Right forelimb (tissue), 1 donor: ENCODE measurements around the gene ZC3H7A.
A peak's percentile ranks its signal among the peaks of the same experiment; 100 is the strongest.
"Not testable (repeated sequence)": the region's sequence is repeated elsewhere in the genome, so short reads cannot be mapped to it uniquely, and the experiment has no call there.

Experiments used
- DNase-seq: peaks from one replicate; pipeline ENCODE4 v3.0.0-alpha.2; 2018

The ZC3H7A gene

DNA sequence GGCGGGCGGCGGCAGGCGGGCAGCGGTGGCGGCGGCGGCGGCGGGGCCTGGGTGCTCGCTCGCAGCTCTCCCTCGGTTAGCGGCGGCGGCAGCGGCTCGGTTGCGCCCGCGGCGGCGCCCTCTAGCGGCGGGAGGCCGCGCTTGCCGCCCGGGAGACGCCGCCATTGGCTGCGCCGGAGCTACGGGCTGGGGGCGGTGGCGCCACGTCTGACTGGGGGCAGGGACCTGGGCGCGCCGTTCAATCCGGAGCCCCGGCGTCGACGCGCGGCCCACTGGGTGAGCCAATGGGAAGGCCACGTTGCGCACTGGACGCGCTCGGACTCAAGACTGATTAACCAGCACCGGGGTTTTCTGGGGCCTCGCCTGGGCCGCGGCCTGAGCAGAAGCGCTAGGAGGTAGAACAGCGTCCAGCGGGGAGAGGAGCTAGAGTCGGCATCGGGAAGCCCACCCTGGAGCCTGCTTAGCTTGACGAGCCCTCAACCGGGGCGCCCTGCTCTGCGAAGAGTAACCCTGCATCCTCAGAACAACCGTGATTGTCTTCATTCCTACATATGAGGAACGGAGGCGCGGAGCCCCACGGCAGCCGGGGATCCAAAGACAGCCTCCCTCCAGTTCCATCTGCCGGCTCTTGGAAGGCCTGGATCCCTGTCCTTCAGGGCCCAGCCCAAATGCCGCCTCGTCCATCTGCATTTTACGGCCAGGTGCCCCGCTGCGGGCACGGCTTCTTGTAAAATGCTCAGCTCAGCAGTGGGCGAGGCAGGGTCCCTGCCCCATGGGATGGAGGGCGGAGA, at the start of gene ZC3H7A:
Gene ZC3H7A (minus strand): TSS at position 93 of the 791 bp plus-strand sequence. CDS start 14,904 bp downstream, outside the sequence.
- peak; percentile 98 for DNase-seq

DNA sequence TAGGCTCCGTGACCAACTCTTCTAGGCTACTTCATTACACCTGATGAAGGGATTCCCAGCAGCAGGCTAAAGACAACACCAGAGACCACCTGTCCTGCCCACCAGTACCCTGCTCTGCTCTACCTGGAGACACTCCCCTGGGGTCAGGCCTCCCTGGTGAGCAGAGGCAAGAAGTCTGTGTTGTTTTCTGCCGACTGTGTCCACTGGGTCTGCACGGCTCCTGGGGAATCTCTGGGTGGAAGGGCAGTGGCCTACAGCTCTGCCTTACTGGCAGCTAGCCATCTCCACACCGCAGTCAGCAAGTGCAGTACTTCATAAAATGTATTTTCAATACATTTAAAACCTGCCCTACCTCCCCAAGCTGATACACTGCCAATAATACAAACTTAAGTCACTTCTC, 47.4 kb upstream of the ZC3H7A start:
- no peak for DNase-seq

DNA sequence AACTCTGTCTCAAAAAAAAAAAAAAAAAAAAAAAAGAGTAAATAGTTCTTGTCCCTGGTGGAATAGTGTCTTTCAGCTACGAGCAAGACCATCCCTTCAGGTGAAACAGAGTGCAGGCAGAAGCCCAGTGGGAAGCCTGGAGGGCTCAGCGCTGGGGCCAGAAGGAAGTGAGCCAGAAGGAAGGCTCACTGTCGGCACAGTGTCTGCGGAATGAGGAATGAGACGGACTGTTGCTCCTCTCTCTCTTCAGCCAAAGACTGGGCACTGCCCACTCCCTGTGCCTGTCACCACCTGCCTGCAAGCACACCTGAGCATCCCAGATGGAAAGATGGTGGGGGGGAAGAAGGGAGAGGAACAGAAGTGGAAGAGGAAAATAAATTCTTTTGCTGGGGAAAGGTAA, 46.8 kb upstream of the ZC3H7A start:
- DNase-seq = no peak

DNA sequence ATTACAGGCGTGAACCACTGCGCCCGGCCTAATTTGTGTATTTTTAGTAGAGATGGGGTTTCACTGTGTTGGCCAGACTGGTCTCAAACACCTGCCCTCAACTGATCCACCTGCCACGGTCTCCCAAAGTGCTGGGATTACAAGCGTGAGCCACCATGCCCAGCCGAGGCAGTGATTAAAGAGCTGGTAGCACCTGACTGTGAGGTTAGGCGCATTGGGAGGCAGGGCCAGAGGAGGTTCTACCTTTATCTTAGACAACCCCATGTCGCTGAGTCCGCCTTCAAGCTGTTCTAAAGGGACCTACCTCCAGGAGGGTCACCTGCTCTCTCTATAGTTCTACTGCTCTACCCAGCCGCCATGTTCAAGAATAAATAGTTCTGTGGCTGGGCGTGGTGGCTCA, 46.1 kb upstream of the ZC3H7A start:
- DNase-seq = no peak

- DNase-seq = no peak
These were observed 44.0 kb upstream of the ZC3H7A start for GRCh38 chr16:11841026-11841425.

DNA sequence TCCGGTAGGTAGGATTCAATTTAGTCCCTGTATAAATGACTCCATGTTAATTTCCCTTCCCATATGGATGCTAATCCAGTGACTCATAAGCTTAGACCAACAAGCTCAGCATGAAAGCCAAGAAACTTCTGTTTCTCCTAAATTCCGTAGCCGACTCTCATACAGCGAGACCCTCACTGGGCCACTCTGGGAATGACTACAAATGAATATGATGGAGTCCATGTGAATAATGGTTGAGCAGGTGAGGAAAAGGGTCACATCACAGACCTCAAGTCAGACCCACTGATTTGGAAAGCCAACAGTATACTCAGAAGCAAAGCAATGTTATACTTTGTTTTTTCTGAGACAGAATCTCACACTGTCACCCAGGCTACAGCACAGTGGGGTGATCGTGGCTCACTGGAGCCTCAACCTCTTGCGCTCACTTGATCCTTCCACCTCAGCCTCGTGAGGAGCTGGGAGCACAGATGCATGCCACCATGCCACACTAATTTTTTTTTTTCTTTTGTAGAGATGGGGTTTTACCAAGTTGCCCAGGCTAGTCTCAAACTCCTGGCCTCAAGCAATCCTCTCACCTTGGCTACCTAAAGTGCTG, 39.7 kb upstream of the ZC3H7A start:
- no peak for DNase-seq

DNA sequence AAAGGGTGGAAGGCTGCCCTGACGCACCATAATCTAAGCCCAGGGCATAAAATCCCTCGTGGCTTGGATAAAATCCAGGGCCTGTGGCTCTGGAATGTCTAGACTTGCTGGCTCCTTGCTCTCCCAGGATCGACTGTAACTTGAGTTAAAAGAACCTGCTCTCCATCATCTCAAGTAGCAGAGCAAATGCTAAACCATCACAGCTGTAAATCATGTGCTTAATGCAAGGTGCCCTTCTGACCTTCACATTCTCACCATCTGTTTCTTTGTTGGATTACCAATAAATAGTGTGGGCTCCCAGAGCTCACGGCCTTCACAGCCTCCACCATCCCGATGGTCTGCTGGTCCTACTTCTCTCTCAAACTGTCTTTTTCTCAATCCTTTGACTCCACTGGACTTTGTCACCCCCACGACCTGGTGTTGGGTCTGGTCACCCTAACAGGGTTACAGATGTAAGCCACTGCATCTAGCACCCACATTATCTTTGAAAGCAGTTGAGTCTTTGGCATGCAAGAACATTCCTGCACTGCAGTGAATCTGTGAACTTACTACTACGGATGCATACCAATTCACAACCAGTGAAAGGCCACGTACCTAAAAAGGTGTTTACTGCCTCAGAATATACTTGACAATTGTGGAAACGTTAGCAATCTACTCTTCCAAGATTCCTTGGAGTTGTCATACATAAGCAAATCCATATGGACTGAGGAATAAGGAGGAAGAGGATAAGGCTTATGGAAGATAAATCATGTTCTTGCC, 39.0 kb upstream of the ZC3H7A start:
- no peak for DNase-seq

GRCh38 chr16:11835309-11835708, 38.3 kb upstream of the ZC3H7A start:
- no peak for DNase-seq

DNA sequence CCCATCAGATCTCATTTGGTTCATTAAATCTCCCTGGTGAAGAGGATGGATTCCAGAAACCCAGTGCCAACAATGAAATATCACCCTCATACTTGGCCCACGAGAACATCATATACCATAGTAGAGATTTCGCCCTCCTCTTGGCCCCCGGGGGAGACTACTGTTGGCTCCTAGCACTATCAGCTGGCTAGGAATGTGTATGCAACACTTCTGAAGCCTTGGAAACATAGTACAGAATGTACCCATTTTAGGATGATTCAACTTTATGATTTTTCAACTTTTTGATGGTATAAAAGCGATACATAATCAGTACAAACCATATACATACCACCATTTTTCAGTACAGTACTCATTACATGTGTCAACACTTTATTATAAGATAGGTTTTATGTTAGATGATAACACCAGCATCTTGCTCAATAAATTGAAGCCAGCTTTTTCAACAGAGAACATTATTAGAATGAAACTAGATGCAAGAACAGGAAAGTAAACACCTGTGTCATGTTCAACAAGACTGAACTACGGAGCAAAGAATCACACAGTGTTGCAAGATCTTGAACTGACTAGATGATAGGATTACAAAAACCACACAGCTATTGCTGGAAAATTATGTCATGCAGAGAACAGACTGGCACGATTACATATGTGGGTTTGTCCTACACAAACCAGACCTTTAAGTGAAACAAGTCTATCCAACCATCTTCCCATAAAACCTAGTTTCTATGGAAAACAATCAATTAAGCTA, 37.1 kb upstream of the ZC3H7A start:
- DNase-seq = no peak

- no peak for DNase-seq
These were observed 31.6 kb upstream of the ZC3H7A start for GRCh38 chr16:11828696-11829095.

DNA sequence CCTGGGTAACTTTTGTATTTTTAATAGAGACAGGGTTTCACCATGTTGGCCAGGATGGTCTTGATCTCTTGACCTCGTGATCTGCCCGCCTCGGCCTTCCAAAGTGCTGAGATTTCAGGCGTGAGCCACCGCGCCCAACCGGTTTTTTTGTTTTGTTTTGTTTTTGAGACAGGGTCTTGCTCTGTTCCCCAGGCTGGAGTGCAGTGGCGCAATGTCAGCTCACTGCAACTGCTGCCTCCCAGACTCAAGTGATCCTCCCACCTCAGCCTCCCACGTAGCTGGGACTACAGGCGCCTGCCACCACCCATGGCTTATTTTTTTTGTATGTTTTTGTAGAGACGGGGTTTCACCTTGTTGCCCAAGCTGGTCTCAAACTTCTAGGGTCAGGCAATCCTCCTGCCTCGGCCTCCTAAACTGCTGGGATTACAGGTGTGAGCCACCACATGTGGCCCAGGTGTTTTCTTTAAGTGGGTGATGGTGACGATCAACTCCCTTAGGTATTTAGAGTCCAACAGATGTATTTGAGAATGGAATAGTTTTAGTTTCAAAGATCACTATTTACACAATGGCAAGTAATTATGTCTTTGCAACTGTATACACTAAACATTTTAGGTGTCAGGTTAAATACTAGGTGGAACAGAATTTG, 28.6 kb upstream of the ZC3H7A start:
- not testable (repeated sequence) for DNase-seq

- no peak for DNase-seq
These were observed 27.3 kb upstream of the ZC3H7A start for GRCh38 chr16:11824362-11824761.

DNA sequence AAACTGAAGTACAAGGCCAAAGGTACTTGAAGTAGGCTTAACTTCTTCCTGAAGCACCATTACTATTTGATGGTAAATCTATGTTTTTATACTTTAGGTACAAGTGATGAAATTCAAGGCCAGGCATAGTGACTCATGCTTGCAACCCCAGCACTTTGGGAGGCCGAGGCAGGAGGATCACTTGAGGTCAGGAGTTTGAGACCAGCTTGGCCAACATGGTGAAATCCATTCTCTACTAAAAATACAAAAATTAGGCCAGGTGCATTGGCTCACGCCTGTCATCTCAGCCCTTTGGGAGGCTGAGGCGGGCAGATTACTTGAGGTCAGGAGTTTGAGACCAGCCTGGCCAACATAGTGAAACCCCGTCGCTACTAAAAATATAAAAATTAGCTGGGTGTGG, 26.6 kb upstream of the ZC3H7A start:
- DNase-seq = not testable (repeated sequence)

DNA sequence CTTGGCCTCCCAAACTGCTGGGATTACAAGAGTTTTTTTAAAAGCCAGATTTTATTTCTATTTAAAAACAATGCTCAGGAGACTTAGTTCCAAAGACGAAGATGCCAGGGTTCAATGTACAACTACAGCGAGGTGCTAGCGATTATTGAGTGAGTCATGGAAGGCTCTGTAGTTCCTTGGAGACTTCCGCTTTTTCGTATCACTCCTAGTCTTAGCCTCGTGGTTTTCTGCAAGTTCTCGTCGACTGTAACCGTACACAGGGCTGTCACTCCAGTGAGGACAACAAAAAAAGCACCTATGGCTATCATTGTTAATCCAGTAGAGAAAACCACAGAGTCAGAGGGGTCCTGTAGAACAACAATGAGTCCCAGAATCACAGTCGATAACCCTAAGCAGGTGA, 22.7 kb upstream of the ZC3H7A start:
- no peak for DNase-seq

DNA sequence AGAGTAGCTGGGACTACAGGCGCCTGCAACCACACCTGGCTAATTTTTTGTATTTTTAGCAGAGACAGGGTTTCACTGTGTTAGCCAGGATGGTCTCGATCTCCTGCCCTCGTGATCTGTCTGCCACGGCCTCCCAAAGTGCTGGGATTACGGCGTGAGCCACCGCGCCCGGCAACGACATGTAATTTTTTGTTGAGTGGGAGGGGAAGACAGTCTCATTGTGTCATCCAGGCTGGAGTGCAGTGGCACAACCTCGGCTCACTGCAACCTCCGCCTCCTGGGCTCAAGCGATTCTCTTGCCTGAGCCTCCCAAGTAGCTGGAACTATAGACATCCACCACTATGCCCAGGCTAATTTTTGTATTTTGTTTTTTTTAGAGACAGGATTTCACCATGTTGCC, 21.9 kb upstream of the ZC3H7A start:
- not testable (repeated sequence) for DNase-seq

- DNase-seq = no peak
These were observed 19.1 kb upstream of the ZC3H7A start for GRCh38 chr16:11816123-11816522.

- DNase-seq = not testable (repeated sequence)
These were observed 17.7 kb upstream of the ZC3H7A start for GRCh38 chr16:11814800-11815199.

- no peak for DNase-seq
These were observed 9.7 kb upstream of the ZC3H7A start for GRCh38 chr16:11806721-11807120.

GRCh38 chr16:11805556-11805955, 8.5 kb upstream of the ZC3H7A start:
- DNase-seq = no peak

DNA sequence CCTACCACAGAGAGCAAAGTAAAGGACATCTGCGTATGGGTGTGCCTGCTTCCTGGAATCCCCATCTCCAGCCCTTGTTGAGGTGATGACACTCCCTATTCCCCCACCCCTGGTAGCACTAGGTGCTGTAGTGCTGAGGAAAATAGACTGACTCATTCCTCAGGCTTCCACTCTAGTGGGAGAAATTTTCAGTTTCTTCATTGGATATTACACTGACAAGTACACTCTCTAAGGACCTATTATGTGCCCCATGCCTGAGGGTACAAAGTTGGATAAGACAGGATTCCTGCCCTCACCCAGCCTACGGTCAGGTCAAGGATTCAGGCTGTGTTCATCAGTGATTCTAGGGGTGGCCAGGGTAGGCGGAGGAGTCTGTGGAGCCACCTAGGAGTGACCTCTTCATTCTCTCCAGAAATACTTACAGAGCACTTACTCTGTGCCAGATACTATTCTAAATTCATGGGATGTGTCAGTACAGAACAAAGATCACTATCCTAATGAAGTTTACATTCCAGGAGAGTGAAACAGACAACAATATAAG, 4.5 kb upstream of the ZC3H7A start:
- DNase-seq = no peak

DNA sequence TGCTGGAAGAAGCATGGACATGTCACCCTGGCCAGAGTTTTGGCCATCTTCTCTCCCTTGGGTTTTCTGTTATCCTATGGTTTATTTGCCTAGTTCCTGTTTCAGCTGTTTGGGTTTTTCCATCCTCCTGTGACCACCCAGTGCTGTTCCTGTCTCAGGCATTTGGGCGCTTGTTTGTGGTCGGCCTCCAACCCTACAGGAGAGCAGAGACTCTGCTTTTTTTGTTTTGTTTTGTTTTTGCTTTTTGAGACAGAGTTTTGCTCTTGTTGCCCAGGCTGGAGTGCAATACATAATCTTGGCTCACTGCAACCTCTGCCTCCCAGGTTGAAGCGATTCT, 3.3 kb upstream of the ZC3H7A start:
- DNase-seq = no peak
